ENCODE data around the gene XRCC4.
A peak's percentile ranks its signal among the peaks of the same experiment; 100 is the strongest.

The XRCC4 gene

GRCh38 chr5:83364312-83365299 lies 287.3 kb downstream of the XRCC4 start:
- H3K4me3 ChIP-seq (replicated peaks; ENCODE audit: low read depth, low read length), result no peak overlapping the region
- DNase-seq (ENCODE audit: low read depth), result no peak
- TF ChIP-seq CTCF (IDR thresholded peaks at IDR 0.05; ENCODE audit: low read length, missing control alignments), result no peak

GRCh38 chr5:83368319-83368718 lies 291.0 kb downstream of the XRCC4 start:
- DNase-seq (ENCODE audit: low read depth), result peak; percentile 21
- no peak for TF ChIP-seq CTCF (IDR thresholded peaks at IDR 0.05; ENCODE audit: low read length, missing control alignments)
- no peak overlapping the region for H3K4me3 ChIP-seq (replicated peaks; ENCODE audit: low read depth, low read length)

- TF ChIP-seq CTCF (IDR thresholded peaks at IDR 0.05; ENCODE audit: low read length, missing control alignments), result no peak
- DNase-seq (ENCODE audit: low read depth), result no peak
- H3K4me3 ChIP-seq (replicated peaks; ENCODE audit: low read depth, low read length), result no peak overlapping the region
Measured at GRCh38 chr5:83368835-83369234, 291.5 kb downstream of the XRCC4 start.

GRCh38 chr5:83370957-83371356 lies 293.6 kb downstream of the XRCC4 start:
- no peak for TF ChIP-seq CTCF (IDR thresholded peaks at IDR 0.05; ENCODE audit: low read length, missing control alignments)
- no peak overlapping the region for H3K4me3 ChIP-seq (replicated peaks; ENCODE audit: low read depth, low read length)
- DNase-seq (ENCODE audit: low read depth), result no peak

GRCh38 chr5:83371726-83372125 lies 294.4 kb downstream of the XRCC4 start:
- DNase-seq (ENCODE audit: low read depth), result no peak
- no peak overlapping the region for H3K4me3 ChIP-seq (replicated peaks; ENCODE audit: low read depth, low read length)
- TF ChIP-seq CTCF (IDR thresholded peaks at IDR 0.05; ENCODE audit: low read length, missing control alignments), result no peak

- DNase-seq (ENCODE audit: low read depth), result peak; percentile 94
- H3K4me3 ChIP-seq (replicated peaks; ENCODE audit: low read depth, low read length), result no peak overlapping the region
- TF ChIP-seq CTCF (IDR thresholded peaks at IDR 0.05; ENCODE audit: low read length, missing control alignments), result no peak
Measured at GRCh38 chr5:83374547-83374946, 297.2 kb downstream of the XRCC4 start.

Data from fibroblast of pulmonary artery (primary cell).